ENCODE results near the gene CLTA. TPM values are rescaled to one million over a fixed set of nuclear protein-coding genes. Genes with fewer than 3 reads are reported as not detected.

Gene CLTA
- total RNA-seq, 1 donor from 2014 or later = 60.4 TPM

GRCh38 chr9:36249189-36249588, 58.5 kb downstream of the CLTA start:
- H3K27ac ChIP-seq (replicated peaks) = no peak overlapping the region
- intact Hi-C loops (cut with micrococcal nuclease) = loop anchor here (5.0 kb wide), 1 partner anchor 78 kb away; no protein-coding TSS in a partner anchor
- peaks cover 20% of the 10 kb centered on the region for H3K4me1 ChIP-seq
- peaks cover 36% of the 10 kb centered on the region for H3K36me3 ChIP-seq
- no peaks in the 10 kb centered on the region for H3K27me3 ChIP-seq (ENCODE audit: low read depth)
- no peaks in the 10 kb centered on the region for H3K9me3 ChIP-seq (replicated peaks)
- DNase-seq = no peak
- no peak for TF ChIP-seq CTCF (IDR thresholded peaks at IDR 0.05; ENCODE audit: borderline replicate concordance)
- no peak overlapping the region for H3K4me3 ChIP-seq

- no peak overlapping the region for H3K4me3 ChIP-seq
- no peak for DNase-seq
- intact Hi-C loops (cut with micrococcal nuclease) = no loop called here
Measured at GRCh38 chr9:36250079-36250478, 59.4 kb downstream of the CLTA start.

GRCh38 chr9:36251428-36251827, 60.7 kb downstream of the CLTA start:
- intact Hi-C loops (cut with micrococcal nuclease) = no loop called here
- no peaks in the 10 kb centered on the region for H3K9me3 ChIP-seq (replicated peaks)

More at GRCh38 chr9:36250079-36250478, 59.4 kb downstream of the CLTA start:
- H3K36me3 ChIP-seq = peaks cover 28% of the 10 kb centered on the region
- no peaks in the 10 kb centered on the region for H3K27me3 ChIP-seq (ENCODE audit: low read depth)
- no peak for TF ChIP-seq CTCF (IDR thresholded peaks at IDR 0.05; ENCODE audit: borderline replicate concordance)
- H3K9me3 ChIP-seq (replicated peaks) = no peaks in the 10 kb centered on the region
- H3K27ac ChIP-seq (replicated peaks) = no peak overlapping the region
- H3K4me1 ChIP-seq = peaks cover 20% of the 10 kb centered on the region

GRCh38 chr9:36258208-36258995, 67.7 kb downstream of the CLTA start, which contains the start of gene GNE:
TSS of gene GNE (minus strand) at chr9:36258448. CDS start at chr9:36249355, 9,093 bp downstream.
- Histone ChIP-seq H3K36me3 (no peaks in the 10 kb centered on the region), H3K9me3 (replicated peaks) (no peaks in the 10 kb centered on the region), H3K27ac (replicated peaks) (peak within 1 kb of the TSS; percentile 99), H3K4me3 (peak within 1 kb of the TSS; percentile 92), H3K27me3 (ENCODE audit: low read depth) (no peaks in the 10 kb centered on the region), H3K4me1 (peaks cover 26% of the 10 kb centered on the region)
- TF ChIP-seq CTCF (IDR thresholded peaks at IDR 0.05; ENCODE audit: borderline replicate concordance) = no peak
- intact Hi-C loops (cut with micrococcal nuclease) = no loop called here
- DNase-seq = peak; percentile 99

More at GRCh38 chr9:36251428-36251827, 60.7 kb downstream of the CLTA start:
- no peak for DNase-seq
- Histone ChIP-seq H3K36me3 (peaks cover 15% of the 10 kb centered on the region), H3K27me3 (ENCODE audit: low read depth) (no peaks in the 10 kb centered on the region), H3K4me3 (no peak overlapping the region), H3K4me1 (peaks cover 22% of the 10 kb centered on the region), H3K27ac (replicated peaks) (no peak overlapping the region)
- TF ChIP-seq CTCF (IDR thresholded peaks at IDR 0.05; ENCODE audit: borderline replicate concordance) = no peak

- intact Hi-C loops (cut with micrococcal nuclease) = no loop called here
- Histone ChIP-seq H3K27ac (replicated peaks) (peak overlapping the region; percentile 99), H3K4me1 (peaks cover 26% of the 10 kb centered on the region), H3K36me3 (no peaks in the 10 kb centered on the region), H3K4me3 (peak overlapping the region; percentile 92), H3K27me3 (ENCODE audit: low read depth) (no peaks in the 10 kb centered on the region), H3K9me3 (replicated peaks) (no peaks in the 10 kb centered on the region)
- no peak for DNase-seq
- no peak for TF ChIP-seq CTCF (IDR thresholded peaks at IDR 0.05; ENCODE audit: borderline replicate concordance)
Measured at GRCh38 chr9:36258996-36259533, 68.3 kb downstream of the CLTA start.

Other genes with a start within 250 kb of the CLTA start
- not detected for gene OR2S2, start 232.8 kb upstream of the CLTA start, total RNA-seq
- 5.4 TPM for gene RECK, start 154.0 kb upstream of the CLTA start, total RNA-seq
- 8.7 TPM for gene GLIPR2, start 54.2 kb upstream of the CLTA start, total RNA-seq
- not detected for gene CCIN, start 21.5 kb upstream of the CLTA start, total RNA-seq
- gene GNE, start 67.5 kb downstream of the CLTA start, total RNA-seq = 11.7 TPM
- gene RNF38, start 209.3 kb downstream of the CLTA start, total RNA-seq = 25.7 TPM

Measured in left ventricle myocardium inferior (tissue), 1 donor.